Measurements from ENCODE around the gene WWOX. TPM values are rescaled to one million over a fixed set of nuclear protein-coding genes. Genes with fewer than 3 reads are reported as not detected.

Gene WWOX
- total RNA-seq, 1 experiment from 2014 or later, result 38.9 TPM

GRCh38 chr16:79001156-79001967 is 901.9 kb downstream of the WWOX start:
- in situ Hi-C loops (cut with HindIII; ENCODE audit: low sequenced_read_pairs), result no loop called here
- peak; percentile 65 for DNase-seq (ENCODE audit: low spot score)

GRCh38 chr16:79003026-79003609 is 903.7 kb downstream of the WWOX start:
- no peak for DNase-seq (ENCODE audit: low spot score)
- in situ Hi-C loops (cut with HindIII; ENCODE audit: low sequenced_read_pairs), result no loop called here

GRCh38 chr16:79004309-79004708 is 904.9 kb downstream of the WWOX start:
- no peak for DNase-seq (ENCODE audit: low spot score)
- in situ Hi-C loops (cut with HindIII; ENCODE audit: low sequenced_read_pairs), result no loop called here

DNA sequence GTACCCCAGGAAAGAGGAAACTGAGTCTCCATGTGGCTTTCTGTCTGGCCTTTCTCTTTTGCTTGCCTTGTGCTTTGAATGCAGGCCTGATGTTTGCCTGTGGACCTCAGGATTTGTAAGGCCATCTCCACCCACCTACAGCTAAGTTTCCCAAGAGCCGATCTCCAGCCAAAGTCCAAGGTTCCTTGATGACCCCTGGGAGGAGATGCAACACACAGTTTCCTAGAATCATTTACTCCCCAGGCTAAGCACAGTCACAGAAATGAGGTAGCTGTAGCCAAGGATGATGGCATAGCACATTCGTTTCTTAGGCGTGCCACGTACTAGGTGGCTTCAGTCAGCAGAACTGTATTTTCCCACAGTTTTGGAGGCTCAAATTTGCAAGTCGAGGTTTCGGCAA is 905.6 kb downstream of the WWOX start:
- DNase-seq (ENCODE audit: low spot score), result no peak
- in situ Hi-C loops (cut with HindIII; ENCODE audit: low sequenced_read_pairs), result no loop called here

- in situ Hi-C loops (cut with HindIII; ENCODE audit: low sequenced_read_pairs), result no loop called here
- no peak for DNase-seq (ENCODE audit: low spot score)
These were observed 906.8 kb downstream of the WWOX start for GRCh38 chr16:79006206-79006605.

DNA sequence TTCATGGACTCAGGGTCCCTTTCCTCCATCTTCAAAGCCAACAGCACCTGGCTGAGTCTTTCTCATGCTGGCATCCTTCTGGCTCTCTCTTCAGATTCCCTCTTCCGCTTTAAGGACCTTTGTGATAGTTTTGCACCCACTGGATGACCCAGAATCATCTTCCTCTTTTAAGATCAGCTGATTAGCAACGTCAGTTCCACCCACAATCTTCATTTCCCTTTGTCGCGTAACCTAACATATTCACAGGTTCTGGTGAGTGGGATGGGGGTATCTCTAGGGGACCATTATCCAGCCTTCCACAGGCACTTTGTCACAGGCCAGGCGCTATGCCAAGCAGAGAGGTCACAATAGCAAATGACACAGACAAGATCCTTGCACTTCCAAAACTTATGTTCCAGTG is 907.3 kb downstream of the WWOX start:
- in situ Hi-C loops (cut with HindIII; ENCODE audit: low sequenced_read_pairs), result no loop called here
- DNase-seq (ENCODE audit: low spot score), result no peak

DNA sequence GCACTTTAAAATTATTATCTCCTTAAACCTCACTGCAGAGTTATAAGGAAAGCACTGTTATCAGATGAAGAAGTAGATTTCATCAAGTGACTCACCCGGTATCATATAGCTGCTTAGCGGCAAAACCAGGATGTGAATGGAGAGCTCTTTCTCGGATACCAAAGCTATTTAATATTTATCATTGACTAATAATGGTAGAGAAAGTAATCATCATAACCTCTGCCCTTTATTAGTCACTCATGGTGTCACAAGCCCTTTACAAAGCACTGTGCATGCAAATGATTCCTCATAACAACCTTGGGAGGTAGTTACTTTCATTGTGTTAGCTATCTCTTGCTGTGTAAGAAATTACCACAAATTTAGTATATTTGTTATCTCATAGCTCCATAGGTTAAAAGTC is 908.2 kb downstream of the WWOX start:
- DNase-seq (ENCODE audit: low spot score), result no peak
- in situ Hi-C loops (cut with HindIII; ENCODE audit: low sequenced_read_pairs), result no loop called here

DNA sequence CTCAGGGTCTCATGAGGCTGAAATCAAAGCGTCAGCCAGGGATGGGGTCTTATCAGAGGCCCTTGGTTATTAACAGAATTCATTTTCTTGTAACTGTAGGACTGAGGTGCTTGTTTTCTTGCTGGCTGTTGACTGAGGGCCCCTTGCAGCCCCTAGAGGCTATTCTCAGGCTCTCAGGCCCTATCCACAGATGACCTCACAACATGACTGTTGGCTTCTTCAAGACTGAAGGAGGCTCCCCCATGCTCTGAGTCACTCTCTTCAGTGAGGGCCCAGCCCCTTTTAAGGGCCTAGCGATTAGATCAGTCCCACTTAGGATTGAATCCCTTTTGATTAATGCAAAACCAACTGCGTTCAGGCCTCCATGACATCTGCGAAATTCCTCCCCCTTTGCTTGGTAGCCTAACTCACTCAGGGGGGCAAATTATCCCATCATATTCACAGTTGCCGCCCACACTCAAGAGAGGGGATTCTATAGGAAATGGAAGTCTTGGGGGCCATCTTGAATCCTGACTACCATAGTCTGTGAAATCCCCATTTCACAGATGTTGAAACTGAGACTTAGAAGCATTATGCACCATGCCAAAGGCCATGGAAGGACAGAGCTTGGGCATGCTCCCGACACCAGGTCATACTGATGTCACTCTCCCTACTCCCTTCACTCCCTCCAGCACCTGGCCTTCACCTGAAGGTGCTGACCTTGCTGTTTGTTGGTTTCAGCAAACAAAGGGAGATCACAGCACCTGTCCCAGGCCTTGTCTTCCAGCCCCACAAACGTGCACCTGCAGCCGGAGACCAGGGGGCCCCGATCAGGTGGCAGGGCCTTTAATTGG is 908.8 kb downstream of the WWOX start:
- DNase-seq (ENCODE audit: low spot score), result no peak
- in situ Hi-C loops (cut with HindIII; ENCODE audit: low sequenced_read_pairs), result no loop called here

- in situ Hi-C loops (cut with HindIII; ENCODE audit: low sequenced_read_pairs), result no loop called here
- DNase-seq (ENCODE audit: low spot score), result no peak
These were observed 909.4 kb downstream of the WWOX start for GRCh38 chr16:79008869-79009179.

- no peak for DNase-seq (ENCODE audit: low spot score)
- in situ Hi-C loops (cut with HindIII; ENCODE audit: low sequenced_read_pairs), result no loop called here
These were observed 910.4 kb downstream of the WWOX start for GRCh38 chr16:79009896-79010295.

DNA sequence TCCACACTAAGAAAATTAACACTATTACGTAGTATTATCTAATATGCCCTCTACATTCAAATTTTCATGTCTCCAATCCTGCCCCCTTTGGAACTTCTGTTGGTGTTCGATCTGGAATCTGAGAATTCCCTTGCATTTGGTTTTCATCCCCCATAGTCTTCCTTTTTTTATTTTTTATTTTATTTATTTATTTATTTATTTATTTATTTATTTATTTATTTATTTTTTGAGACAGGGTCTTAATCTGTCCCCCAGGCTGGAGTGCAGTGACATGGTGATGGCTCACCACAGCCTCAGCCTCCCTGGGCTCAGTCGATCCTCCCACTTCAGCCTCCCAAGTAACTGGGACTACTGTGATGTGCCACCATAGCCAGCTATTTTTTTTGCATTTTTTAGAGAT is 911.8 kb downstream of the WWOX start:
- in situ Hi-C loops (cut with HindIII; ENCODE audit: low sequenced_read_pairs), result no loop called here
- DNase-seq (ENCODE audit: low spot score), result no peak

DNA sequence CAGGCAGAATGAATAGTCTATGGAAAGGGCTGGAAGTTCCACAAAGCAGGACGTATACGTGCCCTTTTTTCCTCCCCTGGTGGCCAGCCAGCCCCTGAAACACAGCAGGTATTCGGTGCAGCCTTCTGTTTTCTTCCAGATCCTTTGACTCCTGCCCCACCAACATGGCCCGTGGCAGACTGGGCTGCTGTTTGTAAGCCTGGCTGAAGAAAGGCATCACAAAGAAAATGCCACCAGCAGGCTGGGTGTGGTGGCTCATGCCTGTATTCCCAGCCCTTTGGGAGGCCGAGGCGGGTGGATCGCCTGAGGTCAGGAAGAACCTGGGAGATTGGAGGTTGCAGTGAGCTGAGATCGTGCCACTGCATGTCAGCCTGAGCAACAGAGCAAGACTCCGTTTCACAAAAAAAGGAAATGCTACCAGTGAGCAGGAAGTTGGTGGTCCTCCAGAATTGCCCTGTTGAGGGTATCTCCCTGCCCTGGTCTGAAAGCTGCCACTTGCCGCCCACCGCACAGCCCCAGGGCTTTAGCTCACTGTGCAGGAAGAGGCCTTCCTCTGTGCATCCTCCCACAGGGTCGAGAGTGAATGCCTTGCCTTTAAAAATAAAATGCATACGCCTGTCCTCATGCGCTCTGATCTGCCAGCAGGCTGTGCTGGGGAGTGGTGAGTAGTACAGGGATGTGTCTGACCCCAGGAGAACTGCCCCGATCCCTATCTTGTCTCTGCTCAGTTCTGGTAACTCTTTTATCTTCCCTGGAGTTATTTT is 913.4 kb downstream of the WWOX start:
- in situ Hi-C loops (cut with HindIII; ENCODE audit: low sequenced_read_pairs), result no loop called here
- no peak for DNase-seq (ENCODE audit: low spot score)

GRCh38 chr16:79013930-79014660 is 914.6 kb downstream of the WWOX start:
- DNase-seq (ENCODE audit: low spot score), result no peak
- in situ Hi-C loops (cut with HindIII; ENCODE audit: low sequenced_read_pairs), result no loop called here

- in situ Hi-C loops (cut with HindIII; ENCODE audit: low sequenced_read_pairs), result no loop called here
- DNase-seq (ENCODE audit: low spot score), result no peak
These were observed 919.4 kb downstream of the WWOX start for GRCh38 chr16:79018650-79019429.

GRCh38 chr16:79019431-79019830 is 920.0 kb downstream of the WWOX start:
- no peak for DNase-seq (ENCODE audit: low spot score)
- in situ Hi-C loops (cut with HindIII; ENCODE audit: low sequenced_read_pairs), result no loop called here

DNA sequence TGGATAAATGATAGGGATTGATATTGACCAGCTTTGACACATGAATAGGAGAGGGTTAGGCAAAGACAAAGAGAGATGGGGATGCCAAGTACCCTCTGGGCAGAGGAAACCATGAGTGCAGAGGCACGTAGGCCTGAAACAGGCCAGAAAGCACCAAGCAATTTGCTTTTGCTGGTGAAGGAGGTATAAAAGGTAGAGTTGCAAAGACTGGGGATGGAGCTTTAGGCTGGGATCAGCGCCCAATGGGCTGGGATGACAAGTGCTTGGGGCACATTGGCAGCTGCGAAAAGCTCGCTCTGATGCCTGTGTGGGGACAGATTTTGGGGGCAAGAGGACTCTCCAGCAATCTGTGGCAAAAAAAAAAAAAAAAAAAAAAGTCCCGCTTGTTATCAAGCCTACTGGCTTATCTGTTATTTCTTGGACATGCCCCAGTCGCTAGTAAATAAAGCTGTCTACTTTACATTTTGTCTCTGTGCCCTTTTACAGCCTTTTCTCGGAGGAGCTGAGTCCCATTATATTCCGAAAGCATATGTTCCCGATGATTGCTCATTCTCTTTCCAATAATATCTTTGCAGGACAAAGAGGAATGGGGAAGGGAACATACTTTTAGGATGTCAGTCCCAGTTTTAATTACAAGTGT is 922.7 kb downstream of the WWOX start:
- no peak for DNase-seq (ENCODE audit: low spot score)
- in situ Hi-C loops (cut with HindIII; ENCODE audit: low sequenced_read_pairs), result no loop called here

DNA sequence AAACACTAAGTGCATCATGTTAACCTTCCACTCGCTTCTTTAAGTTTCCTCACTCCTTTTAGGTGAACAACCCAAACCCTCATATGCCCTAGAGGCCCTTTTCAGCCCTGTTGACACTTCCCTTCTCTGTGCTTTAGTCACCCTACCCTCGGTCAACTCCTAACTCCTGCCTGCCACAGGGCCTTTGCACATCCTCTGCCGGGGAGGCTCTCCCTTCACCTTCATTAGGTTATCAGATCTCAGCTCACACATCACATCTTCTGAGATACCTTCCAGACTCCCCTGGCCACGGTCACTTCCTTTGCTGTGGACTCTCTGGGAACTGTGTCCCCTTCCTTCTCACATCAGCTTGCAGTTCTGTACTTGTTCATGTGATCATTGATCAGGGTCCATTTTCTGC is 926.7 kb downstream of the WWOX start:
- in situ Hi-C loops (cut with HindIII; ENCODE audit: low sequenced_read_pairs), result no loop called here
- no peak for DNase-seq (ENCODE audit: low spot score)

DNA sequence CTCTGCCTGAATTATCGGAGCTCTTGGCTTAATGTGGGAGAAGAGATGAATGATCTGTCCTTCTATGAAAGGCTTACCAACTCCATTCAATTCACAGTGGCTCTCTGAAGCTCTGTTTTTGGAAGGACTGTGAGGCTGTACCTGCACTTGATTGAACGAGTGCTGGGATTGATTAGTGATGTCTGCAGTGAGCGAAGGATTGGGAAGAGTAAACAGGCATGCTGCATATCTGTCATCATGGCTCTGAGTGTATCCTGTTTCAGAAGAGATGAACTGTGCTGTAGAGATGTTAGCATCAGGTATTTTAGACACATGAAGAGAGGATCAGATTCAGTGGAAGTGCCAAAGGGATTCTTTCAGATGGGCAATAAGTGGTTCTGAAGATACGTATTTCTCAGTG is 937.1 kb downstream of the WWOX start:
- in situ Hi-C loops (cut with HindIII; ENCODE audit: low sequenced_read_pairs), result no loop called here
- DNase-seq (ENCODE audit: low spot score), result no peak

Measured in G401 (cell line).